Activated naive CD8-positive, alpha-beta T cell treated with anti-CD3 and anti-CD28 coated beads, Interleukin-2, amount 50 U/mL, for 16 hours (primary cell): ENCODE results near the gene SMARCB1.

Source experiments
- DNase-seq: peaks from one replicate; pipeline ENCODE4 v3.0.0-alpha.2; 2020; ENCODE audit warnings: low read depth, low spot score

Gene SMARCB1

GRCh38 chr22:23883658-23884057, 96.9 kb downstream of the SMARCB1 start:
- no peak for DNase-seq

- DNase-seq = no peak
These were observed 97.4 kb downstream of the SMARCB1 start for GRCh38 chr22:23884140-23884539.
